Testis (tissue), 3 donors: Measurements from ENCODE around the gene ULK4. TPM values are rescaled to one million over a fixed set of nuclear protein-coding genes. Genes with fewer than 3 reads are reported as not detected.

Experiments
- DNase-seq: peaks from one replicate; pipeline ENCODE4 v3.0.0-alpha.2; 2019
- H3K27ac ChIP-seq, 2 donors: fragments of 200-600 bp; sonication (generic); one replicate each; pipeline ENCODE4 v1.5.1; 2019
- H3K27me3 ChIP-seq: fragments of 200-600 bp; sonication (generic); one replicate; pipeline ENCODE4 v1.5.1; 2019
- H3K36me3 ChIP-seq: fragments of 200-600 bp; sonication (generic); one replicate; pipeline ENCODE4 v1.5.1; 2017; ENCODE audit warnings: low read depth; ENCODE audit errors: missing control alignments
- H3K4me1 ChIP-seq: fragments of 200-600 bp; sonication (generic); one replicate; pipeline ENCODE4 v1.5.1; 2019
- H3K4me3 ChIP-seq, 2 donors: fragments of 200-600 bp; sonication (generic); one replicate each; pipeline ENCODE4 v1.5.1; 2017 to 2019
- H3K9me3 ChIP-seq: fragments of 200-600 bp; sonication (generic); one replicate; pipeline ENCODE4 v1.5.1; 2017
- CTCF ChIP-seq, 3 experiments: fragments of 450-650 bp in 2 of 3; fragments of 200-600 bp in 1 of 3; sonication (generic) in 1 of 3; IDR thresholded peaks; one replicate each; pipeline ENCODE4 v1.5.1; 2016 to 2019; ENCODE audit warnings: antibody characterized with exemption in 3 of 3, mild to moderate bottlenecking in 2 of 3, moderate library complexity in 1 of 3
- POLR2A ChIP-seq: fragments of 450-650 bp; IDR thresholded peaks from one replicate; pipeline ENCODE4 v1.6.1; 2017; ENCODE audit warnings: antibody characterized with exemption, mild to moderate bottlenecking, moderate library complexity
- WGBS, 2 donors: methylation state at CpG; one replicate each; pipeline ENCODE4 v1.1.5; 2018; 5-methylcytosine and 5-hydroxymethylcytosine counted together
- intact Hi-C: fragments of 100-400 bp; cut with DNase I; formaldehyde crosslinking; loops from one replicate; pipeline ENCODE4 v1.15.1; 2023; ENCODE audit warnings: low total_unique reads
- polyA plus RNA-seq: library from polyadenylated mRNA; stranded (reverse); fragments of 350-450 nt; fragmentation: Illumina TruSeq; extraction: RNeasy Lipid Tissue Mini Kit (QIAGEN cat#74804); gene quantifications from one replicate; pipeline ENCODE4 v1.2.3, GENCODE V29; 2014; ENCODE audit warnings: low read depth, low replicate concordance; ENCODE audit not compliant: insufficient read depth
- total RNA-seq, 2 donors: library from RNA; depleted of rRNA; stranded (reverse); fragments of >200 nt; gene quantifications; one replicate each; pipeline ENCODE4 v1.2.3, GENCODE V29; 2016

Gene ULK4
- total and polyA plus RNA-seq, 3 donors from 2014 or later: 45.7 to 91.6 (median 47.4) TPM

GRCh38 chr3:41490360-41490759 lies 471.5 kb downstream of the ULK4 start:
- no peaks in the 10 kb centered on the region for H3K9me3 ChIP-seq
- H3K27ac ChIP-seq: no peak overlapping the region
- H3K4me3 ChIP-seq: no peak overlapping the region
- no peak for DNase-seq
- H3K27me3 ChIP-seq: no peaks in the 10 kb centered on the region
- no peaks in the 10 kb centered on the region for H3K4me1 ChIP-seq
- TF ChIP-seq CTCF (IDR thresholded peaks at IDR 0.05) (no peak), POLR2A (no peak)
- 92 to 97% methylated on average over 2 of the region's 2 CpGs for WGBS, 2 donors
- H3K36me3 ChIP-seq: no peaks in the 10 kb centered on the region
- intact Hi-C loops: no loop called here

GRCh38 chr3:41489231-41489630 lies 472.7 kb downstream of the ULK4 start:
- WGBS, 2 donors: 23 to 65% methylated on average over 1 of the region's 1 CpG
- TF ChIP-seq CTCF (IDR thresholded peaks at IDR 0.05) (no peak), POLR2A (no peak)
- no peak for DNase-seq
- intact Hi-C loops: no loop called here
- Histone ChIP-seq H3K4me1 (no peaks in the 10 kb centered on the region), H3K4me3 (no peak overlapping the region), H3K27me3 (no peaks in the 10 kb centered on the region), H3K27ac (no peak overlapping the region), H3K9me3 (no peaks in the 10 kb centered on the region), H3K36me3 (no peaks in the 10 kb centered on the region)

- no peaks in the 10 kb centered on the region for H3K27me3 ChIP-seq
- no peaks in the 10 kb centered on the region for H3K9me3 ChIP-seq
- no peak overlapping the region for H3K4me3 ChIP-seq
- intact Hi-C loops: no loop called here
- H3K36me3 ChIP-seq: no peaks in the 10 kb centered on the region
- no peak overlapping the region for H3K27ac ChIP-seq
- TF ChIP-seq CTCF (IDR thresholded peaks at IDR 0.05) (no peak), POLR2A (no peak)
- H3K4me1 ChIP-seq: no peaks in the 10 kb centered on the region
- no peak for DNase-seq
Measured at GRCh38 chr3:41488501-41488900, 473.4 kb downstream of the ULK4 start.

GRCh38 chr3:41485484-41485883 lies 476.4 kb downstream of the ULK4 start:
- WGBS, 2 donors: 93 to 96% methylated on average over 4 of the region's 4 CpGs
- Histone ChIP-seq H3K4me3 (no peak overlapping the region), H3K9me3 (no peaks in the 10 kb centered on the region), H3K27me3 (no peaks in the 10 kb centered on the region), H3K4me1 (no peaks in the 10 kb centered on the region), H3K27ac (no peak overlapping the region), H3K36me3 (no peaks in the 10 kb centered on the region)
- TF ChIP-seq POLR2A (no peak), CTCF (IDR thresholded peaks at IDR 0.05) (no peak)
- no peak for DNase-seq
- intact Hi-C loops: no loop called here

GRCh38 chr3:41482134-41482533 lies 479.8 kb downstream of the ULK4 start:
- no peaks in the 10 kb centered on the region for H3K9me3 ChIP-seq

More at GRCh38 chr3:41482134-41482533, 479.8 kb downstream of the ULK4 start:
- Histone ChIP-seq H3K27me3 (no peaks in the 10 kb centered on the region), H3K36me3 (no peaks in the 10 kb centered on the region), H3K4me3 (no peak overlapping the region), H3K4me1 (no peaks in the 10 kb centered on the region), H3K27ac (no peak overlapping the region)
- DNase-seq: no peak
- WGBS, 2 donors: 68 to 72% methylated on average over 2 of the region's 2 CpGs
- intact Hi-C loops: no loop called here
- TF ChIP-seq CTCF (IDR thresholded peaks at IDR 0.05): no peak
- no peak for TF ChIP-seq POLR2A
